ENCODE measurements around the gene CREB3L2. TPM values are rescaled to one million over a fixed set of nuclear protein-coding genes. Genes with fewer than 3 reads are reported as not detected.

CREB3L2 gene
- total and polyA plus RNA-seq, 2 of the 4 experiments (the other 2 are of a cell fraction) = 42.3 to 57.9 TPM

- Histone ChIP-seq H3K4me2 (ENCODE audit: low read depth, low read length) (no peak overlapping the region), H3K27me3 (ENCODE audit: control insufficient read depth, insufficient read depth, low read length) (peaks cover 5% of the 10 kb centered on the region; the same call in 1 of the 2 replicates), H3K56ac (ENCODE audit: extremely low read depth, insufficient read depth, low read length) (no peak overlapping the region), H3K4me1 (ENCODE audit: control insufficient read depth, insufficient read depth, low read length) (peaks cover 5% of the 10 kb centered on the region; the same call in 1 of the 2 replicates), H3K27ac (ENCODE audit: insufficient read depth, low read length) (no peak overlapping the region), H3K79me1 (ENCODE audit: low read depth in 1 of 2, low read length in 2 of 2) (peaks cover 0 to 5% of the 10 kb centered on the region in 2 experiments; a peak in 1 of 4 replicates), H3K4me3 (ENCODE audit: insufficient read depth, low read depth, low read length) (no peak overlapping the region), H2AK9ac (replicated peaks; ENCODE audit: low read depth, low read length, poor library complexity) (no peak overlapping the region), H2AK5ac (ENCODE audit: low read depth, low read length) (no peak overlapping the region), H4K91ac (ENCODE audit: insufficient read depth, low read depth, low read length) (no peak overlapping the region), H3K9ac (ENCODE audit: low read depth, low read length) (no peak overlapping the region), H3K36me3 (ENCODE audit: control insufficient read depth, insufficient read depth, low read length) (no peaks in the 10 kb centered on the region), H4K5ac (ENCODE audit: low read depth, low read length) (no peak overlapping the region), H4K20me1 (ENCODE audit: insufficient read depth, low read length) (no peaks in the 10 kb centered on the region), H2BK120ac (ENCODE audit: low read depth, low read length) (no peak overlapping the region), H2AFZ (replicated peaks; ENCODE audit: low read length, poor library complexity) (no peak overlapping the region), H2BK15ac (ENCODE audit: low read depth, low read length) (no peak overlapping the region), H3K23ac (ENCODE audit: low read depth, low read length) (no peak overlapping the region), H2BK5ac (ENCODE audit: low read depth, low read length, poor library complexity, severe bottlenecking) (no peak overlapping the region), H3K9me1 (ENCODE audit: insufficient read depth, low read length) (peaks cover 6% of the 10 kb centered on the region; the same call in 1 of the 2 replicates), H4K8ac (ENCODE audit: low read depth in 2 of 2, low read length in 2 of 2) (no peak overlapping the region), H3K9me3 (ENCODE audit: control insufficient read depth, insufficient read depth, low read length) (no peaks in the 10 kb centered on the region), H3K4ac (ENCODE audit: low read depth, low read length) (no peak overlapping the region), H3K18ac (ENCODE audit: low read depth, low read length) (no peak overlapping the region), H2BK20ac (ENCODE audit: low read depth, low read length) (no peak overlapping the region), H3K14ac (replicated peaks; ENCODE audit: low read depth, low read length) (no peak overlapping the region)
- intact Hi-C loops (cut with micrococcal nuclease) = loop anchor here (2.0 kb wide), 2 partner anchors 403 to 729 kb away; no protein-coding TSS in a partner anchor
- ChIA-PET CTCF (interaction anchor here (0.7 to 1.5 kb wide), 7 partner anchors 9 to 353 kb away, joined by 3 to 6 read pairs (median 4); no protein-coding TSS in a partner anchor), POLR2A (ENCODE audit: unreplicated experiment) (no interaction called here)
- TF ChIP-seq CTCF (conservative IDR thresholded peaks at IDR 0.05; ENCODE audit: low read depth, low read length) = no peak
- TF ChIP-seq MAZ (IDR thresholded peaks at IDR 0.05; ENCODE audit: borderline replicate concordance, low read depth, low read length) = no peak
- no peak for TF ChIP-seq RCOR1 (IDR thresholded peaks at IDR 0.05; ENCODE audit: insufficient replicate concordance, low read length)
- no peak for TF ChIP-seq POLR2A (IDR thresholded peaks at IDR 0.05; ENCODE audit: low read depth, low read length)
- no peak for TF ChIP-seq CHD1 (IDR thresholded peaks at IDR 0.05; ENCODE audit: low read depth, low read length)
- TF ChIP-seq RFX5 (IDR thresholded peaks at IDR 0.05; ENCODE audit: low read depth, low read length) = no peak
- TF ChIP-seq FOS (IDR thresholded peaks at IDR 0.05; ENCODE audit: low read depth, low read length) = no peak
- TF ChIP-seq MXI1 (IDR thresholded peaks at IDR 0.05; ENCODE audit: borderline replicate concordance, low read depth, low read length) = no peak
- 100% methylated on average over 1 of the region's 1 CpG; no CpG with 5 or more reads in 1 of the 2 experiments for WGBS, 2 experiments (ENCODE audit: extremely low coverage in 2 of 2, insufficient read length in 1 of 2)
- dilution Hi-C loops (cut with HindIII; ENCODE audit: low sequenced_read_pairs, unreplicated experiment) = loop anchor here (25.0 kb wide), 1 partner anchor 397 kb away; no protein-coding TSS in a partner anchor
- ATAC-seq (ENCODE audit: low read depth) (no peak), DNase-seq (no peak)
- no TSS peak for BruUV-seq (replicated peaks)
- in situ Hi-C loops (cut with MboI; ENCODE audit: low sequenced_read_pairs) = loop anchor here (10.0 kb wide), 1 partner anchor 355 kb away; no protein-coding TSS in a partner anchor
Measured at GRCh38 chr7:138009350-138009653, 7.4 kb upstream of the CREB3L2 start.
